ENCODE measurements around the gene ZNF384. TPM values are rescaled to one million over a fixed set of nuclear protein-coding genes. Genes with fewer than 3 reads are reported as not detected.

ZNF384 gene
- total and polyA plus RNA-seq, 2 of the 8 experiments (the other 6 are each of a cell fraction or from before 2014, with no cell fraction given), result 59.0 to 59.6 TPM

DNA sequence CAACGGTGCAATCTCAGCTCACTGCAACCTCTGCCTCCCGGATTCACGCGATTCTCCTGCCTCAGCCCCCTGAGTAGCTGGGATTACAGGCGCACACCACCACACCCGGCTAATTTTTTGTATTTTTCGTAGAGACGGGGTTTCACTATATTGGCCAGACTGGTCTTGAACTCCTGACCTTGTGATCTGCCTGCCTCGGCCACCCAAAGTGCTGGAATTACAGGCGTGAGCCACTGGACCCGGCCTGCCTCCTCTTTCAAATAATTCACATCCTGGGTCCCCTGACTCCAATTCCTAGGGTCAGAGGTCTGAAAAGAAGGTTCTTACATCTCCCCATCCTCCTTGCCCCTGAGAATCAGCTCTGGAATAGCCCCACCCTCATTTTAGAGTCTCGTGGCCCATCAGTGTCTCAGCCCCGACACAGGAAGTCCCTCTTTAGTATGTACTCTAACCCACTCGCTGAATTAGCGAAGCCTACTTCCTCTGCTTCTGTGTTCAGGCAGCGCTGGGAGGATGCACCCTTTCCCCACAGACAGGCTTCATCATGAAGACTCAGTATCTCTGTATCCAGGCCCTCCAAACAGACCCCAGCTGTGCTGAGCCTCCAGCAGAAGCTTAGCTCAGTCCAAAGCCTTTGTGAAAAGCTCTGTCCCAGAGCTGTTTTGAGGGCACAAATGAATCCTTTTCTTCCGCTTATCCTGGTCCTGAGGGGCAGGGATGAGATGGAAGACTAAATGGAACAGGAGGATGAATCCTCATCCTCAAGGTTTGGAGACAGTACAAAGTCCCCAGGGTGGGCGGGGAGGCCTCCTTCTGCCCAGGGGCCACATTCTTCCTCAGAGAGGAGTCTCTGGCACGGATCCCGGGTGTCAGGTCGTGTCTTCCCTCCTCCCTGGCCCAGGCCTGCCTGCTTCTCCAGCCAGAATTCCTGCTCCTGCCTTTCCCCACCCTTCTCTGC lies 56.9 kb downstream of the ZNF384 start (continued):
- no peak for TF ChIP-seq ASH2L (IDR thresholded peaks at IDR 0.05; ENCODE audit: low read length)
- no peak for TF ChIP-seq SP1 (IDR thresholded peaks at IDR 0.05; ENCODE audit: low read depth, low read length)
- TF ChIP-seq MAFK (IDR thresholded peaks at IDR 0.05; ENCODE audit: low read depth, low read length), result no peak
- TF ChIP-seq, protein P1, sequence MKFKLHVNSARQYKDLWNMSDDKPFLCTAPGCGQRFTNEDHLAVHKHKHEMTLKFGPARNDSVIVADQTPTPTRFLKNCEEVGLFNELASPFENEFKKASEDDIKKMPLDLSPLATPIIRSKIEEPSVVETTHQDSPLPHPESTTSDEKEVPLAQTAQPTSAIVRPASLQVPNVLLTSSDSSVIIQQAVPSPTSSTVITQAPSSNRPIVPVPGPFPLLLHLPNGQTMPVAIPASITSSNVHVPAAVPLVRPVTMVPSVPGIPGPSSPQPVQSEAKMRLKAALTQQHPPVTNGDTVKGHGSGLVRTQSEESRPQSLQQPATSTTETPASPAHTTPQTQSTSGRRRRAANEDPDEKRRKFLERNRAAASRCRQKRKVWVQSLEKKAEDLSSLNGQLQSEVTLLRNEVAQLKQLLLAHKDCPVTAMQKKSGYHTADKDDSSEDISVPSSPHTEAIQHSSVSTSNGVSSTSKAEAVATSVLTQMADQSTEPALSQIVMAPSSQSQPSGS (IDR thresholded peaks at IDR 0.05; ENCODE audit: low read length), result no peak
- no peak for TF ChIP-seq SIX5 (IDR thresholded peaks at IDR 0.05; ENCODE audit: low read depth, low read length)
- no peak for TF ChIP-seq KDM4A (IDR thresholded peaks at IDR 0.05; ENCODE audit: low read depth, low read length, severe bottlenecking)
- TF ChIP-seq, protein P2, sequence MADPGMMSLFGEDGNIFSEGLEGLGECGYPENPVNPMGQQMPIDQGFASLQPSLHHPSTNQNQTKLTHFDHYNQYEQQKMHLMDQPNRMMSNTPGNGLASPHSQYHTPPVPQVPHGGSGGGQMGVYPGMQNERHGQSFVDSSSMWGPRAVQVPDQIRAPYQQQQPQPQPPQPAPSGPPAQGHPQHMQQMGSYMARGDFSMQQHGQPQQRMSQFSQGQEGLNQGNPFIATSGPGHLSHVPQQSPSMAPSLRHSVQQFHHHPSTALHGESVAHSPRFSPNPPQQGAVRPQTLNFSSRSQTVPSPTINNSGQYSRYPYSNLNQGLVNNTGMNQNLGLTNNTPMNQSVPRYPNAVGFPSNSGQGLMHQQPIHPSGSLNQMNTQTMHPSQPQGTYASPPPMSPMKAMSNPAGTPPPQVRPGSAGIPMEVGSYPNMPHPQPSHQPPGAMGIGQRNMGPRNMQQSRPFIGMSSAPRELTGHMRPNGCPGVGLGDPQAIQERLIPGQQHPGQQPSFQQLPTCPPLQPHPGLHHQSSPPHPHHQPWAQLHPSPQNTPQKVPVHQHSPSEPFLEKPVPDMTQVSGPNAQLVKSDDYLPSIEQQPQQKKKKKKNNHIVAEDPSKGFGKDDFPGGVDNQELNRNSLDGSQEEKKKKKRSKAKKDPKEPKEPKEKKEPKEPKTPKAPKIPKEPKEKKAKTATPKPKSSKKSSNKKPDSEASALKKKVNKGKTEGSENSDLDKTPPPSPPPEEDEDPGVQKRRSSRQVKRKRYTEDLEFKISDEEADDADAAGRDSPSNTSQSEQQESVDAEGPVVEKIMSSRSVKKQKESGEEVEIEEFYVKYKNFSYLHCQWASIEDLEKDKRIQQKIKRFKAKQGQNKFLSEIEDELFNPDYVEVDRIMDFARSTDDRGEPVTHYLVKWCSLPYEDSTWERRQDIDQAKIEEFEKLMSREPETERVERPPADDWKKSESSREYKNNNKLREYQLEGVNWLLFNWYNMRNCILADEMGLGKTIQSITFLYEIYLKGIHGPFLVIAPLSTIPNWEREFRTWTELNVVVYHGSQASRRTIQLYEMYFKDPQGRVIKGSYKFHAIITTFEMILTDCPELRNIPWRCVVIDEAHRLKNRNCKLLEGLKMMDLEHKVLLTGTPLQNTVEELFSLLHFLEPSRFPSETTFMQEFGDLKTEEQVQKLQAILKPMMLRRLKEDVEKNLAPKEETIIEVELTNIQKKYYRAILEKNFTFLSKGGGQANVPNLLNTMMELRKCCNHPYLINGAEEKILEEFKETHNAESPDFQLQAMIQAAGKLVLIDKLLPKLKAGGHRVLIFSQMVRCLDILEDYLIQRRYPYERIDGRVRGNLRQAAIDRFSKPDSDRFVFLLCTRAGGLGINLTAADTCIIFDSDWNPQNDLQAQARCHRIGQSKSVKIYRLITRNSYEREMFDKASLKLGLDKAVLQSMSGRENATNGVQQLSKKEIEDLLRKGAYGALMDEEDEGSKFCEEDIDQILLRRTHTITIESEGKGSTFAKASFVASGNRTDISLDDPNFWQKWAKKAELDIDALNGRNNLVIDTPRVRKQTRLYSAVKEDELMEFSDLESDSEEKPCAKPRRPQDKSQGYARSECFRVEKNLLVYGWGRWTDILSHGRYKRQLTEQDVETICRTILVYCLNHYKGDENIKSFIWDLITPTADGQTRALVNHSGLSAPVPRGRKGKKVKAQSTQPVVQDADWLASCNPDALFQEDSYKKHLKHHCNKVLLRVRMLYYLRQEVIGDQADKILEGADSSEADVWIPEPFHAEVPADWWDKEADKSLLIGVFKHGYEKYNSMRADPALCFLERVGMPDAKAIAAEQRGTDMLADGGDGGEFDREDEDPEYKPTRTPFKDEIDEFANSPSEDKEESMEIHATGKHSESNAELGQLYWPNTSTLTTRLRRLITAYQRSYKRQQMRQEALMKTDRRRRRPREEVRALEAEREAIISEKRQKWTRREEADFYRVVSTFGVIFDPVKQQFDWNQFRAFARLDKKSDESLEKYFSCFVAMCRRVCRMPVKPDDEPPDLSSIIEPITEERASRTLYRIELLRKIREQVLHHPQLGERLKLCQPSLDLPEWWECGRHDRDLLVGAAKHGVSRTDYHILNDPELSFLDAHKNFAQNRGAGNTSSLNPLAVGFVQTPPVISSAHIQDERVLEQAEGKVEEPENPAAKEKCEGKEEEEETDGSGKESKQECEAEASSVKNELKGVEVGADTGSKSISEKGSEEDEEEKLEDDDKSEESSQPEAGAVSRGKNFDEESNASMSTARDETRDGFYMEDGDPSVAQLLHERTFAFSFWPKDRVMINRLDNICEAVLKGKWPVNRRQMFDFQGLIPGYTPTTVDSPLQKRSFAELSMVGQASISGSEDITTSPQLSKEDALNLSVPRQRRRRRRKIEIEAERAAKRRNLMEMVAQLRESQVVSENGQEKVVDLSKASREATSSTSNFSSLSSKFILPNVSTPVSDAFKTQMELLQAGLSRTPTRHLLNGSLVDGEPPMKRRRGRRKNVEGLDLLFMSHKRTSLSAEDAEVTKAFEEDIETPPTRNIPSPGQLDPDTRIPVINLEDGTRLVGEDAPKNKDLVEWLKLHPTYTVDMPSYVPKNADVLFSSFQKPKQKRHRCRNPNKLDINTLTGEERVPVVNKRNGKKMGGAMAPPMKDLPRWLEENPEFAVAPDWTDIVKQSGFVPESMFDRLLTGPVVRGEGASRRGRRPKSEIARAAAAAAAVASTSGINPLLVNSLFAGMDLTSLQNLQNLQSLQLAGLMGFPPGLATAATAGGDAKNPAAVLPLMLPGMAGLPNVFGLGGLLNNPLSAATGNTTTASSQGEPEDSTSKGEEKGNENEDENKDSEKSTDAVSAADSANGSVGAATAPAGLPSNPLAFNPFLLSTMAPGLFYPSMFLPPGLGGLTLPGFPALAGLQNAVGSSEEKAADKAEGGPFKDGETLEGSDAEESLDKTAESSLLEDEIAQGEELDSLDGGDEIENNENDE (IDR thresholded peaks at IDR 0.05; ENCODE audit: insufficient replicate concordance, low read length), result no peak
- TF ChIP-seq CHD2 (IDR thresholded peaks at IDR 0.05; ENCODE audit: low read length), result no peak

Data from H1 (cell line).